HT1080 (cell line): ENCODE data around the gene METTL13. TPM values are rescaled to one million over a fixed set of nuclear protein-coding genes. Genes with fewer than 3 reads are reported as not detected.

ENCODE experiments used
- DNase-seq: peaks from one replicate; pipeline ENCODE4 v3.0.0-alpha.2; 2015; ENCODE audit warnings: low read depth
- small RNA-seq: library from RNA; depleted of rRNA; stranded (forward); fragments of <200 nt; gene quantifications from one replicate; pipeline ENCODE3, GENCODE V24; 2014
- total RNA-seq: library from RNA; depleted of rRNA; stranded (reverse); fragments of >200 nt; shearing (Covaris generic); gene quantifications from 2 replicates; pipeline ENCODE4 v1.2.3, GENCODE V29; 2014; rRNA removed

METTL13 gene
- total RNA-seq, 1 experiment from 2014 or later = 87.6 TPM

GRCh38 chr1:171844381-171844780 is 62.9 kb downstream of the METTL13 start:
- no peak for DNase-seq

GRCh38 chr1:171845998-171846397 is 64.5 kb downstream of the METTL13 start:
- DNase-seq = no peak

Small RNAs within 50 kb of the gene (small RNA-seq; reads per million reads assigned to genes)
- not detected for gene RF00601

Other genes with a start within 250 kb of the METTL13 start
- not detected in 2 replicates for gene MYOCOS, start 159.4 kb upstream of the METTL13 start, total RNA-seq
- not detected in 2 replicates for gene MYOC, start 129.0 kb upstream of the METTL13 start, total RNA-seq
- gene VAMP4, start 39.6 kb upstream of the METTL13 start, total RNA-seq = 2.0 and 5.6 TPM in 2 replicates
- 1.6 and 1.8 TPM in 2 replicates for gene DNM3, start 59.8 kb downstream of the METTL13 start, total RNA-seq